ENCODE measurements around the gene MRPS9. TPM values are rescaled to one million over a fixed set of nuclear protein-coding genes. Genes with fewer than 3 reads are reported as not detected.
A peak's percentile ranks its signal among the peaks of the same experiment; 100 is the strongest.

The MRPS9 gene
- total RNA-seq, 1 experiment from 2014 or later, result 55.4 TPM

- Histone ChIP-seq H3K36me3 (replicated peaks; ENCODE audit: control insufficient read depth, insufficient read depth, low read length) (no peaks in the 10 kb centered on the region), H3K27me3 (ENCODE audit: control insufficient read depth, insufficient read depth, low read length) (no peaks in the 10 kb centered on the region), H3K4me3 (ENCODE audit: insufficient read depth, low read depth, low read length) (no peak overlapping the region)
- DNase-seq, result no peak
Observed at GRCh38 chr2:105068387-105068786, 30.5 kb downstream of the MRPS9 start.

DNA sequence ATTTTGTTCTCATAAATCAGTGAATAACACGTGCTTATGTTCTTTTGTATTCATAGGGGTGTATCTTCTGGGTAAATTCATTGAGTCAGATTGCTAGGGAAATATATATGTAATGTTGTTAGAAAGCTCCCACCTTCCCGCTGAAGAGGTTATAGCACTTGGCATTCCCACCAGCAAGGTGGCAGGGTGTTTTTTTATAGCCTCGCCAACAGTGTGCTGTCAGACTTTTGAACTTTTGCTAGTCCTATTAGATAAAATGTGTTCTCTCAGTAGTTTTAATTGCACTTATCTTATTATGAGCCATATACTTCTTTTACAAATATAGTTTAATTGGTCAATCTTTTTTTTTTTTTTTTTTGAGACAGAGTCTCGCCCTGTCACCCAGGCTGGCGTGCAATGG is 31.0 kb downstream of the MRPS9 start:
- Histone ChIP-seq H3K36me3 (replicated peaks; ENCODE audit: control insufficient read depth, insufficient read depth, low read length) (no peaks in the 10 kb centered on the region), H3K4me3 (ENCODE audit: insufficient read depth, low read depth, low read length) (no peak overlapping the region), H3K27me3 (ENCODE audit: control insufficient read depth, insufficient read depth, low read length) (no peaks in the 10 kb centered on the region)
- no peak for DNase-seq

DNA sequence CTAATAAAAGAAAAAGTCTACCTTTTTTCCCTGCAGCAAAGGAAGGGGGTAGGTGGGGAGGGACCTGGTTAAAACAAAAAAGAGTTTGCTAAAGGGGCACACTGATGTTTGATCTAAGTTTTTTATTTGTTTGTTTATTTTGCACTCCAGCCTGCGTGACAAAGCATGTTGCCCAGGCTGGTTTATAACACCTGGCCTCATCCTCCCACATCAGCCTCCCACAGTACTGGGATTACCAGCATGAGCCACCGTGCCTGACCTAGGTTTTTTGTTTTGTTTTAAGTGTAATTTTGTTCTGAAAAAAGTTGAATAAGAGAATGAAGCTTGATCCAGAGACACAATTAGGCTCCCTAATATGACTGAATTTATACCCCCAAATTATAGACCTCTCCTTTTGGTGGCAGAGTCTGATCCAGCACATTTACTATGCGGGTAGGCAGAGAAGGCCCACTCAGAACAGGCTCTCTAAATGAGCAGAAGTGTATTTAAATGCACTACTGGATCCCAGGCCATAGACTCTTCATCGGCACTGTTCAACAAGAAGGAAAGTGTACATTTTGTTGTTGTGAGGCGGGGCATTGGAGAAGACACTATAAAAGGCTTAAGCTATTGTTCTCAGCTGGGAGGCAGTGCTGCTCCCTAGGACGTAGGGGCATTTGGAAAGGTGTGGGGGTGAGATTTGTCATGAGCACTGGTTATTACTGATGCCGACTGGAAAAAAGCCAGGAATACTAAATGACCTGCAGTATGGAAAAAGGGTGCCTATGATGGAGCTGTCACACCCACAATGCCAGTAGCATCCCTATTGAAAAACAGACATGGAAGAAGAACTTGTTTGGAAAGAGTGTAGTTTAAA is 32.4 kb downstream of the MRPS9 start:
- no peaks in the 10 kb centered on the region for H3K36me3 ChIP-seq (replicated peaks; ENCODE audit: control insufficient read depth, insufficient read depth, low read length)
- H3K4me3 ChIP-seq (ENCODE audit: insufficient read depth, low read depth, low read length), result no peak overlapping the region
- no peaks in the 10 kb centered on the region for H3K27me3 ChIP-seq (ENCODE audit: control insufficient read depth, insufficient read depth, low read length)
- no peak for DNase-seq

DNA sequence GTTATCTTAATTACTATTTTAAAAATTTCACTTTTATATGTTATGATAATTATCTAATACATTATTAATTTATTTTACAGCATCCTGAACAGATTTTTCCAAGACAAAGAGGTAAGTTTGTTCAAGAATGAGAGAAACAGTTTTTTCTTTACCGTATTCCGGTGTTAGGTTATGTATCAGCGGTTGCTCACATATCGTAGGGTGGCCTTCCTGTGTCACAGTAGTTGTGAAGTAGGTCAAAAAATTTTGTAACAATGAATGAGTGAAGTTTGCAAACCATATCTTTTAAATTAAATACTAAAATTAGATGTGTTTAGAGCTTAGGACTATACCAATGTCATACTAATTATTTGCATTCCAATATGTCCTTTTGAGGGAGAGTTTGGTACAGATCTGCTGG is 33.5 kb downstream of the MRPS9 start:
- H3K36me3 ChIP-seq (replicated peaks; ENCODE audit: control insufficient read depth, insufficient read depth, low read length), result no peaks in the 10 kb centered on the region
- DNase-seq, result no peak
- no peak overlapping the region for H3K4me3 ChIP-seq (ENCODE audit: insufficient read depth, low read depth, low read length)
- no peaks in the 10 kb centered on the region for H3K27me3 ChIP-seq (ENCODE audit: control insufficient read depth, insufficient read depth, low read length)

DNA sequence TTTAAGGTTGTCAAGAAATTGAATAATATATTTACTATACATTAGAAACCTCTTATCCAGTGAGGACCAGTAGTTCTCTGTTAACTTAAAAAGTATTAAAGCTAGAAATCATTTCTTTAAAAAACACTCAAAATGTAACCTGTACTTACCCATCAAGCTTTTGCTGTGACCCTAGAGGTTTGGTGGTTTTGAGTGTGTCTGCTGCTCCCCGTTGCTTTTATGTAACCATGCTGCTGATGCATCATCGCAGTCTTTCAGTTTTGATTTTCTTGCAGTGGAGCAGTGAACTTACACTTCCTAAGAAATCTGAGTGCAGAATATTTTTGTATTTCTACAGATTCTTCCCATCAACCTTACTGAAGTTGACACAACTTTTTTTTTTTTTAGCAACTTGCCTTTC is 34.2 kb downstream of the MRPS9 start:
- Histone ChIP-seq H3K27me3 (ENCODE audit: control insufficient read depth, insufficient read depth, low read length) (no peaks in the 10 kb centered on the region), H3K4me3 (ENCODE audit: insufficient read depth, low read depth, low read length) (no peak overlapping the region), H3K36me3 (replicated peaks; ENCODE audit: control insufficient read depth, insufficient read depth, low read length) (no peaks in the 10 kb centered on the region)
- no peak for DNase-seq

- no peak for DNase-seq
- H3K4me3 ChIP-seq (ENCODE audit: insufficient read depth, low read depth, low read length), result no peak overlapping the region
- no peaks in the 10 kb centered on the region for H3K36me3 ChIP-seq (replicated peaks; ENCODE audit: control insufficient read depth, insufficient read depth, low read length)
- no peaks in the 10 kb centered on the region for H3K27me3 ChIP-seq (ENCODE audit: control insufficient read depth, insufficient read depth, low read length)
Observed at GRCh38 chr2:105073591-105073990, 35.7 kb downstream of the MRPS9 start.

- no peak for DNase-seq
- Histone ChIP-seq H3K36me3 (replicated peaks; ENCODE audit: control insufficient read depth, insufficient read depth, low read length) (no peaks in the 10 kb centered on the region), H3K27me3 (ENCODE audit: control insufficient read depth, insufficient read depth, low read length) (no peaks in the 10 kb centered on the region), H3K4me3 (ENCODE audit: insufficient read depth, low read depth, low read length) (no peak overlapping the region)
Observed at GRCh38 chr2:105076121-105076520, 38.3 kb downstream of the MRPS9 start.

GRCh38 chr2:105078906-105079495 is 41.1 kb downstream of the MRPS9 start:
- no peaks in the 10 kb centered on the region for H3K27me3 ChIP-seq (ENCODE audit: control insufficient read depth, insufficient read depth, low read length)
- no peak for DNase-seq
- H3K36me3 ChIP-seq (replicated peaks; ENCODE audit: control insufficient read depth, insufficient read depth, low read length), result no peaks in the 10 kb centered on the region
- H3K4me3 ChIP-seq (ENCODE audit: insufficient read depth, low read depth, low read length), result no peak overlapping the region

DNA sequence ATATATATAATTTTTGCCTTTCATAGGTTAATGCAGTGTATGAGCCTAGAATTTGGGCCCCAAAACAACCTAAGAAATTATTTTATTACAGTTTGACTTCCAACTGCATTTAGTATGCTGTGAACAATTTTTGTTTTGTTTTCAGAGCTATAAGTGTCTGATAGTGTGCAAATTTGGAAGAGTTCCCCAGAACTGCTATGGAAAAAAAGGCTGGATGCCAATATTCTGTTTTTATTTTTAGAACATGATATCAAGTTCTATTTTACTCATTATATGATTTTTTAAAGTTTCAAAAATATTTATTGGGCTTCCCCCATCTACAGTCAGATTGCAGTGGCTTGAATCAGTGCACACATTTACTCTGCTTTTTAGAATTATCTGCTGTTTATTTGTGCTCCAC is 42.6 kb downstream of the MRPS9 start:
- Histone ChIP-seq H3K4me3 (ENCODE audit: insufficient read depth, low read depth, low read length) (no peak overlapping the region), H3K36me3 (replicated peaks; ENCODE audit: control insufficient read depth, insufficient read depth, low read length) (no peaks in the 10 kb centered on the region), H3K27me3 (ENCODE audit: control insufficient read depth, insufficient read depth, low read length) (no peaks in the 10 kb centered on the region)
- DNase-seq, result no peak

DNA sequence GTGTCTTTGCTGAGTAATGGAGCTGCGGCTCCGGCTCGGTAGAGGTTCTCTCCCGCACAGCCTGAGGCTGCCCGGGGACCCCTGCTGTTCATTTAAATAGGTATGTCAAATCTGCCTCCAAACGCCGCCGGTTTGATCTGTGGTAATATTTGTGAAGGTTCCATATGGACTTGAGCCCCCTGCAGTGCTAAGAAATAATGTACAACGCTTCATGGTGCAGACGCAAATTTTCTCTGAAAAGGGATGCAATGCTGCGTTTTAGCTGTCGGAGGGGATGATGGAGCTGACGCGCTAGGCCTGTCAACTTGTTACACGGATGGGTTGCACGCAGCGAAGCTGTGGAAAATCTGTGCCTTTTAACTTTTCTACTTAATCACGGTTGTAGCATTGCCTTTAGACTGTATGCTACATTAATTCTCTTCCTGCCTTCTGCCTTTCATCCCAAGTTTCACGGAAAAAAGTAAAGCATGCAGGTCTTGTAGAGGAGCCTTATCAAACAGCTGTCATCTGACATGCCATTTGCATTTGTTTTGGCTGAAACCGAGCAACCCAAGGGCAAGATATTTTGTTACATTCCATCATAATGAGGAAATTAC is 43.2 kb downstream of the MRPS9 start:
- no peak overlapping the region for H3K4me3 ChIP-seq (ENCODE audit: insufficient read depth, low read depth, low read length)
- H3K36me3 ChIP-seq (replicated peaks; ENCODE audit: control insufficient read depth, insufficient read depth, low read length), result no peaks in the 10 kb centered on the region
- no peaks in the 10 kb centered on the region for H3K27me3 ChIP-seq (ENCODE audit: control insufficient read depth, insufficient read depth, low read length)
- DNase-seq, result peak; percentile 31

GRCh38 chr2:105082107-105082506 is 44.2 kb downstream of the MRPS9 start:
- Histone ChIP-seq H3K27me3 (ENCODE audit: control insufficient read depth, insufficient read depth, low read length) (no peaks in the 10 kb centered on the region), H3K36me3 (replicated peaks; ENCODE audit: control insufficient read depth, insufficient read depth, low read length) (no peaks in the 10 kb centered on the region), H3K4me3 (ENCODE audit: insufficient read depth, low read depth, low read length) (no peak overlapping the region)
- DNase-seq, result no peak

DNA sequence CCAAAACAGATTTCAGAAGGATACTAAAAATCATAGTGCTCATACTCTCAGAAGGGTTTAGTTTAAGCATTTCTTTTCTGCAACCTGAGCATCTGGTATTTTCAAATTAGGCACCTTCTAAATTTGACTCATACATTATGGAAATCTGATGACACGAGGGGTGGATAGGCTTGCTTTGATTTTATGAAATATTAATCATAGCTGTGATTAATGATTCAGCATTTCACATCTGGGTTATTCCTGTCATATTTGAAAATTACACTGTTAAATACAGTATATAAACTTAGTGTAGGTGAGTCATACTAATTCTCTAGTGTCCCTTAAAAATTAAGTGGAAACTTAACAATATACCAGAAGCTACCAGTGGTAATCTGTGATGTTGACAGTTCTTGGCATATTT is 47.7 kb downstream of the MRPS9 start:
- Histone ChIP-seq H3K36me3 (replicated peaks; ENCODE audit: control insufficient read depth, insufficient read depth, low read length) (no peaks in the 10 kb centered on the region), H3K4me3 (ENCODE audit: insufficient read depth, low read depth, low read length) (no peak overlapping the region), H3K27me3 (ENCODE audit: control insufficient read depth, insufficient read depth, low read length) (no peaks in the 10 kb centered on the region)
- DNase-seq, result no peak

- no peak for DNase-seq
- Histone ChIP-seq H3K27me3 (ENCODE audit: control insufficient read depth, insufficient read depth, low read length) (no peaks in the 10 kb centered on the region), H3K36me3 (replicated peaks; ENCODE audit: control insufficient read depth, insufficient read depth, low read length) (no peaks in the 10 kb centered on the region; the same call in 1 of the 2 replicates), H3K4me3 (ENCODE audit: insufficient read depth, low read depth, low read length) (no peak overlapping the region)
Observed at GRCh38 chr2:105087273-105087672, 49.4 kb downstream of the MRPS9 start.

- H3K4me3 ChIP-seq (ENCODE audit: insufficient read depth, low read depth, low read length), result no peak overlapping the region
- no peak for DNase-seq
- H3K36me3 ChIP-seq (replicated peaks; ENCODE audit: control insufficient read depth, insufficient read depth, low read length), result peaks cover 1% of the 10 kb centered on the region
- H3K27me3 ChIP-seq (ENCODE audit: control insufficient read depth, insufficient read depth, low read length), result no peaks in the 10 kb centered on the region
Observed at GRCh38 chr2:105090091-105090490, 52.2 kb downstream of the MRPS9 start.

DNA sequence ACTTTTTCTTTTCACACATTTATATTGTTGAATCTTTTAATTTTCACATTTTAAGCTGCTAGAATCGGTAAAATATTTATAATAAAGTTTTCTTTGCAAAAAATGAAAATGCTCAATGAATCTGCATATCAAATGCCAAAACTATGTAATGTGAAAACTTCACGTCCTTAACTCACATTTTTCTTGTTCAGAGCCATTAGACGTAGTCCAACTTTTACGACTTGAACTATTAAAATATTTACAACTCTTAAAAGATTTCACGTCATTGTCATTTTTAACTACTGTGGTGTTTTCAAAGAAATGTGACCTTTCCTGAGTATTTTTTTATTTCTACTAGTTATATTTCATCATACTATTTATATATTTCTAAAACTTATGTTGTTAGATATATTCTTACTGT is 54.9 kb downstream of the MRPS9 start:
- no peaks in the 10 kb centered on the region for H3K27me3 ChIP-seq (ENCODE audit: control insufficient read depth, insufficient read depth, low read length)
- H3K36me3 ChIP-seq (replicated peaks; ENCODE audit: control insufficient read depth, insufficient read depth, low read length), result peaks cover 3% of the 10 kb centered on the region
- DNase-seq, result no peak
- H3K4me3 ChIP-seq (ENCODE audit: insufficient read depth, low read depth, low read length), result no peak overlapping the region
